HG03432 (cell line): ENCODE results near the gene CFAP299.

ENCODE experiments used
- ATAC-seq: cut with Tn5 transposase; IDR thresholded peaks from one replicate; pipeline ENCODE4 v1.9.1; 2021; ENCODE audit warnings: mild to moderate bottlenecking, moderate library complexity; ENCODE audit not compliant: unreplicated experiment

The CFAP299 gene

GRCh38 chr4:81003597-81004111 is 668.1 kb downstream of the CFAP299 start:
- ATAC-seq, result peak; percentile 99

DNA sequence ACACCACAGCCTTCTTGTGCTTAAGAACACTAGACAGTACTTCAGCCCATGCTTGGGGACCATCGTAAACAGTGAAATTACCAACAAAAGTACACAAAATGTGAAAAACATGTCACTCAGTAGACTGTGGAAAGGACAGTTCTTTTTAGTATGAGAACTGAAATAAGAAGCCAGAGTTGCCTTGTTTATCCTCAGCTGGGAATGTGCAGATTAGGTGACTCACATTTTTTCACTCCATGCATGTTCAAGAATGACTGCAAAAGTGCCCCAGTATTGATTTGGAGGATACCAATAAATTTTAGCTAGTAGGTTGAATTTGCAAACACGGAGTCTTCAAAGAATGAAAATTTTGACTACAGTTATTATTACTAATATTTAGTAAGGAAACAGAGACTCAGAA is 671.9 kb downstream of the CFAP299 start:
- no peak for ATAC-seq
